GM21390 (cell line): ENCODE results near the gene KLF9.
"Not testable (repeated sequence)": the region's sequence is repeated elsewhere in the genome, so short reads cannot be mapped to it uniquely, and the experiment has no call there.

Experiments used
- ATAC-seq: cut with Tn5 transposase; IDR thresholded peaks from one replicate; pipeline ENCODE4 v1.9.1; 2021; ENCODE audit not compliant: unreplicated experiment

The KLF9 gene

GRCh38 chr9:70405808-70406433, 8.5 kb downstream of the KLF9 start:
- peak; percentile 23 for ATAC-seq

DNA sequence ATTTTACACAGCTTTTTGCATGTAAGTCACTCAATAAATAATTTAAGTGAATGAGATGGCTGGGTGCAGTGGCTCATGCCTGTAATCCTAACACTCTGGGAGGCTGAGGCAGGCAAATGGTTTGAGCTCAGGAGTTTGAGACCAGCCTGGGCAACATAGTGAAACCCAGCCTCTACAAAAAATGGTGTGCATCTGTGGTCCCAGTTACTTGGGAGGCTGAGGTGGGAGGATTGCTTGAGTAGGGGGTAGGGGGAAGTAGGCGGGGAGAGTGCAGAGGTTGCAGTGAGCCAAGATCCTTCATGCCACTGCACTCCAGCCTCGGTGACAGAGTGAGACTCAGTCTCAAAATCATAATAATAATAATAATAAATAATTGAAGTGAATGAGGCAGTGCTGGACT, 10.2 kb downstream of the KLF9 start:
- ATAC-seq: no peak

DNA sequence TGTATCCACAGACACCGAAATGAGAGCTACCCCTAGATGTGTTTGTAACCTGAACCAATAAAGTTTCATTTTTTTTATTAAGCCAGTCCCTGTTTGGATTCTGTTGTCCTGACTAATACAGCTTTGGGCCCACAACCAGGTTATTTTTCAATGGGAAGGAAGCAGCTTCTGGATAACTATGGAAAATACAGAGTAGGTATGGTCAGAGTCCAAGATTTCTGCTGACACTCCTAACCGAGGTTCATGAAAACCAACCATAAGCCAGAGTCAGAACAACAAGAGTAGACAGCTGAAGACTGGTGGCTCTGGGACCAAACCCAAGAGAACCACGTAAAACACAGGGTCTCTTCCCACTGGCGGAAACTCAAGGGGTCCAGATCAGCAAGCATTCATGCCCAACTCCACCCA, 10.8 kb downstream of the KLF9 start:
- ATAC-seq: no peak

DNA sequence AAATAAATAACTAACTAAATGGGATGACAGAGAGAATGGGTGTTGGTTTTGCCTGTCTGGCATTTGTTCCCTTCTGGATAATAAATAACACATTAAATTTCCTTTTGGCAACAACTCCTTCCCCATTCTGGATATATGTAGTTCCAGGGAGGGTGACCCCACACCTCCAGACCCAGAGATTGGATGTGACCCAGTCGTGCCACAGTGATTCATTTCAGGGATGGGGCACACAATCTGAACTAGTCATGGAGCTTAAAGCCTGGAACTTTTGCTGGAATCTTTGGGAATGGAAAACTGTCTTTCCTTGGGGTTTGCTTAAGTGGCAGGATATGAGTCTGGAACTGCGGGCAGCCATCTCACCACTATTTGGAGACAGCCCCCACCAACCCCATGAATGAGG, 11.3 kb downstream of the KLF9 start:
- ATAC-seq: no peak

DNA sequence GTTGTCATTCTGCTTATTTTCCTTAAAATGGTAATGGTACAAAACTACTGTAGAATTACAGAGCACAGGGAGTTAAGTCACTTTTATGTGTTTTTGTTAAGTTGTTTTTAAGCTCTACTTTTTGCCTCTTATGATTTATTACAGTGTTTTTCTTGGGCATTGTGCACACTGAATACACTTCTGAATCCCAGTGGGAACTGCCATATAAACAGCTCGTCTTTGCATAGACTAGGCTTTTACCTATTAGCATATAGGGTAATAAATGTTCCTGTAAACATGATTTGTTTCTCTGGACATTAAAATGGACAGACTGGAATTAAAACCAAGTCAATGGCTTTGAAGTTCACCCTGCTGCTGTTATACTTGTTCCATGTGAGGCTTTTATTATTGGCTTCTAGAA, 12.2 kb downstream of the KLF9 start:
- no peak for ATAC-seq

- ATAC-seq: not testable (repeated sequence)
Measured at GRCh38 chr9:70401241-70401640, 13.2 kb downstream of the KLF9 start.

GRCh38 chr9:70400107-70400892, 14.2 kb downstream of the KLF9 start:
- no peak for ATAC-seq

- ATAC-seq: no peak
Measured at GRCh38 chr9:70399141-70399540, 15.3 kb downstream of the KLF9 start.

DNA sequence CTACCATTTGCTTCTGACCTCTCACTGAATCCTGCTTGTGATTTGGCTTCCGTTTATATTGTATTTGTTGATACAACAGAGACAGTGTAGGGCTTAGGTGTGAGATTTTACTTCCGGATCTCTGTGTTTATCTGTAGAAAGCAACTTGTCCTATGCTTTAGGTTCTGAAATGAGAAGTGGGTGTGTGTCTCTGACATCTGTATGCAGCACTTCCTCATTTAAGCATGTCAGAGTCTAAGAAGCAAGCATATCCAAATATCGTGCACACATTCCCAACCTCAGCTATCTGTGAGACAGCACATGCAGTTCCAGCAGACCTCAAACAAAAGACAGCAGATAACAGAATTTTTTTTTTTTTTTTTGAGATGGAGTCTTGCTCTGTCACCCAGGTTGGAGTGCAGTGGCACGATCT, 16.3 kb downstream of the KLF9 start:
- peak; percentile 99 for ATAC-seq

DNA sequence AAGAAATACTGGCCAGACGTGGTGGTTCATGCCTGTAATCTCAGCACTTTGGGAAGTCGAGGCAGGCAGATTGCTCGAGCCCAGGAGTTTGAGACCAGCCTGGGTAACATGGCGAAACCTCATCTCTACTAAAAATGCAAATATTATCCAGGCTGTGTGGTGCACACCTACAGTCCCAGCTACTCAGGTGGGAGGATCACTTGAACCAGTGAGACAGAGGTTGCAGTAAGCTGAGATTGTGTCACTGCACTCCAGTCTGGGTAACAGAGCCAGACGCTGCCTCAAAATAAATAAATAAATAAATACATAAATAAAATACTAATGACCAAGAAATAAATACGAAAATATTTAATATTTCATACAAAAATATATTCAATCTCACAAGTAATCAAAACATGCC, 18.8 kb downstream of the KLF9 start:
- ATAC-seq: no peak

DNA sequence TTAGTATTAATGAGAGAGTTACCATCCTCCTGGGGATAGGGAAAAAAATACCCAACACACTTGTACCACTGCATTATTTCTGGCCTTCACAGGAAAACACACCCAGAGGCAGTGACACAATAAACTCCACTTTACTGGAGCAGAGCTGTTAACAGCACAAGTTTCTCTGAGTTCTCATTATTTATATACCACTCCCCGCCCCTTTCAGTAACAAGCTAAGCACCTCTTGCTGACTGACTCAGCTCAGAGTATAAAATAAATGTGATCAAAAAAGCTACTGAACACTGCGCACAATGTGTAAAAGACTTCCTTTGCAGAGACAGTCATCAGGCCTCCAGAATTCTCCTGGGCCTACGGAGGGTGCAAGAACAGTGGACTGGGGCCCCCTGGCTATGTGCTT, 21.6 kb downstream of the KLF9 start:
- ATAC-seq: no peak

DNA sequence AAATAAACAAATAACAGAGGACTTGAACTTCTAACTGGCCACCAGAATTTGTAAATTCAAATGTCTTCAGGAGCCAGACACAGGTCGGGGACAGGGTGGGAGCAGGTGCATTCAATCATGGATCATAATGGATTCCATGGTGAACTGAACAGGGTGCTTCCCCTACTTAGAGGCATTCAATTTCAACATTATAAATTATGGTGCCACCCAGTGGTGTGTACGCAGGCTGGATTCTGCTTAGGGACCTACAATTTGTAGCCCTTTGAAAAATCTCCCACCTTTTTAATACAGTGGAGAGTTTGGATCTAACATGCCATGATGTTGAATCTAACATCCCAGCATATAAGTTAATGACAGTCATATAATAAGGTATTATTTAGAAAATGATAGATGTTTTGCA, 22.3 kb downstream of the KLF9 start:
- no peak for ATAC-seq

DNA sequence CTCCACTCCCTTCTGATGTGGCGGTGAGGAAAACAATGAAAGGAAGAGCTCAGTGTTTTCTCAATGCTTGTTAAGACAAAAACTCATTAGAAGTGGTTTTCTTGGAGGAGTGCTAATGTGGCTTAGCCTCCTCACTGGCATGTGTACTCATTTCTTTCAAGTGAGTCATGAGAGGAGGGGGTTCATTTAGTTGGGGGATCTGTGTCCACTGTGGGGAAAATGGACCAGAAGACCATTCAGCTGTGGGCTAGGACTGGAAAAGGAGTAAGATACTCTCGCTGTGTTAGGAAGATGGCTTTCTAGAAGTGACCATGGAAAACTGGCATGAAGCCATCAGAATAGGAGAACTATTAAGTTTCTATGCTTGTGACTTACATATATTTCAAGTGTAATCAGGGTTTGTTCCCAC, 23.5 kb downstream of the KLF9 start:
- ATAC-seq: no peak

- no peak for ATAC-seq
Measured at GRCh38 chr9:70389621-70390266, 24.7 kb downstream of the KLF9 start.

- ATAC-seq: no peak
Measured at GRCh38 chr9:70389188-70389587, 25.3 kb downstream of the KLF9 start.

DNA sequence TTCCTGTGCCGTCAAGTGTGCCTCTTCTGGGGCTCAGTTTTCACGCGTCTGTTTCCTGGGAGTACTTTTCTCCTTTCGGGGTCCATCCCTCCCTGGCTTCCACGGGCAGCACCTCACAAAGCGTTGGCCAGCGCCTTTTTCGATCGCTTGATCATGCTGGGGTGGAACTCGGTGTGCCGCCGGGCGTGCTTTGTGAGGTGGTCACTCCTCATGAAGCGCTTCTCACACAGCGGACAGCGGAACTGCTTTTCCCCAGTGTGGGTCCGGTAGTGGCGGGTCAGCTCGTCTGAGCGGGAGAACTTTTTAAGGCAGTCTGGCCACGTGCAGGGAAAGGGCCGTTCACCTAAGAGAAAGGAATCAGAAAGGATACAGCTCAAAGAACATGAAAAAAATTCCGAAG, 26.8 kb downstream of the KLF9 start:
- no peak for ATAC-seq

DNA sequence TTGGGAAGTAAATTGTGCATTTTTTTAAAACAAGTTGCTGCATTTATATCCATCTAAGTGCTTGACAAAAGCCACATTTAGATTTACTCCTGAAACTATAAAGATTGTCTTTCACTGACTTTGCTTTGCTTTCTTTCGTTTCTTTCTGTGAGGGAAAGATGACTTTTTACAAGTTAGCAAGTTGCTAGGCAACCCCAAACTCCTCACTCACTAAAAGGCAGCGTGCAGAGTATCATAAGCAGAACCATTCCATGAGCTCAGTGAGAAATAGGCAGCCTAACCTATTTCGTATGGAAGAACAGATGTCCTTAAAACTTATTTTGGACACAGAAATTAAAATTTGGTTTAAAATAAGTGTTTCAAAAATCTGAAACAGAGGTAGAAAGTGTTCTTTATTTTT, 29.0 kb downstream of the KLF9 start:
- ATAC-seq: no peak

DNA sequence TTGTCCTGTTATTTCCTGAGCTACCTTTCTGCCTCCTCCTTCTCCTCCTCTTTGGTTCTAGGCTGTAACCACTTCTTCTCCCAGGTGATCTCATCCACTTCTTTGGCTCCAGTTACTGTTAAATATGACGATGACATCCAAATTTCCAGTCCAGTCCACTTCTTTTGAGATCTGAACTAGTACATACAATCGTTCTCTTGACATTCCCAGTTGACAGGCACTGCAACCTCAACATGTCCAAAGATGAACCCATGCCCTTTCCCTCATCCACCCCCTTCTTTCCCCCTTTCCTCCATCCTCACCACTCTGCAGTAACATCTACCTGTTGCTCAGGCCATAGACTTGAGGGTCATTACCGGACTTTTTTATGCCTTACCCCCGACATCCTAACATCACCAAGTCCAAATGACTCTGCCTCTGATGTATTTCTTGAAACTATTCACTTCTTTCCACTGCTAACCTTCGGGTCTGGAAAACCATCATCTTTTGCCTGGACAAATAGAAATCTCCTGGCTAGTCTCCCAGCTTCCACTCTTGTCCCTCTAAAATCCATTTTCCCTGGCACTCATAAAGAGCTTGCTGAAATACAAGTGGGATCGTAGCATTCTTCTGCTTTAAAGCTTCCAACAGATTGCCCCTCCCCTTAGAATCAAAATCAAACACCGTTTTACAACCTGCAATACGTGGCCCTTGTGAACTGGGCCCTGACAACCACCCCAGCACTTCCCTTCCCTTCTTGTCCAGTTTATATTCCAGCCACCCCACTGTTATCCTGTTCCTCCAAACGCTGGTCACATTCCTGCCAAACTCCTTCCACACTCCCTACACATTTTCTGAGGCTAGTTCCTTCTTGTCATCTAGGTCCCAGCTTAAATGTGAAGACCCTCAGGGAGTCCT, 31.5 kb downstream of the KLF9 start:
- no peak for ATAC-seq

GRCh38 chr9:70382046-70382708, 32.3 kb downstream of the KLF9 start:
- ATAC-seq: no peak

DNA sequence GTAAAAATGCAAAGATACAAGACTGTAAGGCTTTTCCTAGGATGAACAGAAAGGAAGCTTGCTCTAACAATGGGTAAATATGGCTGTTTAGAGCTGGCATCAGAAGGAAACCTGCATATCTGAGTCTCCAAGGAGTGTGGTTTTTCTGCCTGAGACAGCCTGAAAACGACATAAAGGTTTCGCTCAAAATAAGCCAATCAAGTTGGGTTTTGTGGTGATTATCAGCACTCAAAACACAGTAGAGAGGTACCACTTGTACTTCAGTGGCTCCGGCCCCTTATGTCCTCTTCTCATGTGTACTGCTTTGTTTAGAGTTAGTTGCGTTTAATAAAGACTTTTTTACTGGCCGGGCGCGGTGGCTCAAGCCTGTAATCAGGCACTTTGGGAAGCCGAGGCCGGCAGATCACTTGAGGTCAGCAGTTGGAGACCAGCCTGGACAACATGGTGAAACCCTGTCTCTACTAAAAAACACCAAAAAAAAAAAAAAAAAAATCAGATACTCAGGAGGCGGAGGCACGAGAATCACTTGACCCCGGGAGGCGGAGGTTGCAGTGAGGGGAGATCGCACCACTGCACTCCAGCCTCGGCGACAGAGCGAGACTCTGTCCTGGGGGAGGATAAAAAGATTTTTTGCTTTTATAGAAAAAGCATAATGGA, 39.4 kb downstream of the KLF9 start:
- ATAC-seq: no peak
